SW480 (cell line): Measurements from ENCODE around the gene HNRNPAB.
"Not testable (repeated sequence)": the region's sequence is repeated elsewhere in the genome, so short reads cannot be mapped to it uniquely, and the experiment has no call there.

Source experiments
- DNase-seq: peaks from one replicate; pipeline ENCODE4 v3.0.0-alpha.2; 2016; ENCODE audit warnings: low spot score

Gene HNRNPAB

DNA sequence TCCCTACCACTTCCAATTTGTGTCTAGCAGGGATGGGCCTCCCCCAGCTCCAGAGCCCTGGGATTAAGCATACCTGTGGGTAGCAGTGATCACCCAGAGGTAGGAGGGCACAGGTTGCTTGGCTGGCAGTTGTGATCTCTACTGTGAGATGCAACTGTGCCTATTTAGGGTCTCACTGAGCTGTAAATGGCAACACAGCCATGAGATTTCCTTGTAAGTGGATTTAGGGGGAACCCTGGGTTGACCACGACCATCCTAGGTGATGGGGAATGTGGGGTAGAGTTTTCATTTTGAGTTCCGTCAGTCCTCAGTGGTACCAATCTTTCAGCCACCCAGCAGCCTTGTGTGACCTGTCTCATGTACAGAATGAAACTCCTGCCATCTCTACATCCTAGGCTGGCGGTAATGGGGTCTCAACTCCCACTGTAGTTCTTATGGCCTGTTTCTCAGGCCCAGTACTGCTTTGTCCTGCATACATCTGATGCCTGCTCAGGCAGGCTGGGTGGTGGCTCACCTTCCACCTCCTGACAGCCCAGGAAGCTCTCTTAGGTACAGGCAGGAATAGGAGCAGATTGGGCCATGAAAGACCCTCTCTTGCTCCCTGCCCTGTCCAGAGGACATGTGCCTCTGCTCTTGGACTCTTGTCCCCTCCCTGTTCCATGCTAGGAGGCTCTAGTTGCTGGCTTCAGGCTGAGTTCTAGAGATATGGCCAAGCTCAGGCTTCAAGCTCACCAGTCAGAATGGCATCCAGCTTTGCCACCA lies 8.1 kb downstream of the HNRNPAB start:
- no peak for DNase-seq

GRCh38 chr5:178213003-178213461 lies 8.7 kb downstream of the HNRNPAB start:
- no peak for DNase-seq

- no peak for DNase-seq
These were observed 9.4 kb downstream of the HNRNPAB start for GRCh38 chr5:178213748-178214151.

- no peak for DNase-seq
These were observed 9.9 kb downstream of the HNRNPAB start for GRCh38 chr5:178214160-178214803.

- no peak for DNase-seq
These were observed 11.1 kb downstream of the HNRNPAB start for GRCh38 chr5:178215280-178216002.

DNA sequence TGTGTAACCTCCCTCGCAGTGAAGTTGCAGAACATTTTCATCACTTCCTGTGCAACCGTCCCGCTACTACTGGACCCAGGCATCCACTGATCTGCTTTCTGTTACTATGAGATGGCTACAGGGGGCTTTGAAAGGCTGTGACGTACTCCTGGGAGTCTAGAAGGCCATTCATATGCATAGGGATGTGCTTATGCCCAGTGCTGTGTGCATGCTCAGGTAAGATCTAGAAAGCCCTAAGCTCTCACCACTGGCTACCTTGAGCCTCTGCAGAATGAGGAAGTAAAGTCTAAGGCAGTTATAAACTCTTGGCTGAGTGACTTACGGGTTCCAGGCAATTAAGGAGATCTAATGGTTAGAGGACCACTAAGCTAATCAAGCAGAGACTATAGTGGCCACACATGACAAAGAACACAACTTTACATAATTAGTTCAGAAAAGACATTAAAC lies 11.8 kb downstream of the HNRNPAB start:
- DNase-seq: no peak

DNA sequence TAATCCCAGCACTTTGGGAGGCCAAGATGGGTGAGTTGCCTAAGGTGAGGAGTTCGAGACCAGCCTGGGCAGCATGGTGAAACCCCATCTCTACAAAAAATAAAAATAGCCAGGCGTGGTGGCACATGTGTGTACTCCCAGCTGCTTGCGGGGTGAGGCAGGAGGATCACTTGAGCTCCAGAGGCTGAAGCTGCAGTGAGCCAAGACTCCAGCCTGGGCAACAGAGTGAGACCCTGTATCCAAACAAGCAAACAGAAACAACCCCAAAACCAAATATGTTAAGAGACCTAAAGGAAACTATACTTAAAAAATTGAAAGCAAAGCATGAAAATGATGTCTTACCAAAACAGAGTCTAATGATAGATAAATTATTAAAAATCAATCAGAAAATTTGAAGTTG lies 12.4 kb downstream of the HNRNPAB start:
- no peak for DNase-seq

DNA sequence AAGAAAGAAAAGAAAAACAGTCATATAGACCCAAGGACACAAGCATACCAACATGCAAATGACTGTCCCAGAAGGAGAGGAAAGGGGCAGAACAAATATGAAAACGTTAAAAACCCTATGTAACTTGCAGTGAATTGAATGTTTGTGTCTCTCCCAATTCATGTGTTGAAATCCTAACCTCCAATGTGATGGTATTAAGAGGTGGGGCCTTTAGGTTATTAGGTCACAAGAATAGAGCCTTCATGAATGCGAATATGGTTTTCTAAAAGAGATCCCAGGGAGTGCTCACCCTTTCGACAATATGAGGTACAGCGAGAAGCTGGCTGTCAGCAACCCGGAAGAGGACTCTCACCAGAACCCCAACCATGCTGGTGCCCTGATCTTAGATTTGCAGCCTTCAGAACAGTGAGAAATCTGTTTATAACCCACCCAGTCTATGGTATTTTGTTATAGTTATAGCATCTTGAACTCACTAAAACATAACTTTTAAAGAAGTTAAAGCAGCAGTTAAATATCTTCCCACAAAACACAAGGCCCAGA lies 14.0 kb downstream of the HNRNPAB start:
- DNase-seq: no peak

GRCh38 chr5:178218827-178219226 lies 14.5 kb downstream of the HNRNPAB start:
- no peak for DNase-seq

GRCh38 chr5:178221282-178221681 lies 16.9 kb downstream of the HNRNPAB start:
- DNase-seq: no peak

DNA sequence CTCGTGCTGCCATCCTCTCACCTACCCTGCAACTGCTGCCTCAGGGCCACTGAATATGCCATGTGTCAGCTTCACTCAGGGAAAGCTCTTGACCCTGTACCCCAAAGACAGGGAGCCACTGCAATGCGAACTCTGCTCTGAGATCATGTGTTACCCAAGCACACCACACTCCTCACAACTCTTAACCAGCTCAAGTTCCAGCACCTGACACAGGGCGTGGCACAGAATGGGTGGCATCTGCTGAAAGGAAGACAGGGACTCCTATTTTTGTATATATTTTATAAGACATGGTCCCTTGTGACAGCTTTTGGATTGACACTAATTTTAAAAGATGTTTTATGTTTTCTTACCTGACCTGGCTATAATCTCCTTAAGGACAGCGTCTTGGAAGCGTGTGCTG lies 17.5 kb downstream of the HNRNPAB start:
- DNase-seq: no peak

- DNase-seq: no peak
These were observed 18.0 kb downstream of the HNRNPAB start for GRCh38 chr5:178222292-178222691.

- no peak for DNase-seq
These were observed 19.0 kb downstream of the HNRNPAB start for GRCh38 chr5:178223196-178223773.

DNA sequence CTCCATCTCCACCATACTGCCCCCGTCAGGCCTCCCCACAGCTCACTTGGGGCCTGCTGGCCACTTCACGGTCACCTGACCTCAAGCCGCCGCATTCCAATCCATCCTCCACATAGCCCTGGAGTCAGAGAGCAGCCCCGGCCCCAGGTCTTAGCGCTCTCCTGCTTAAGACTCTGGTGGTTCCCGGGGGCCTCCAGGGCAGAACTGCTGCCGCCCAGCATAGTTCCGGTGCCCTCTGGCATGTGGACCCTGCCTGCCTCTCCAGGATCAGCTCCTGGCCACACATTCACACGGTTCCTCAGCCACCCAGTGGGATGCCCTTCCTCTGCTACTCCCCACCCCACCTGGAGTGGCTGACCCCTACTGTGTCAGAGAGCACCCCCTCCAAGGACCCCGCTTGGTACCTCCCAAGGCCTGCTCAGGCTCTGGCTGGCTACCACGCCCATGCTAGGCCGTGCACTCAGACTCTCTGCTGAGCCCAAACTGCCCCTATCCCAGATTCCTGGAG lies 19.5 kb downstream of the HNRNPAB start:
- DNase-seq: no peak

- DNase-seq: no peak
These were observed 20.1 kb downstream of the HNRNPAB start for GRCh38 chr5:178224403-178224802.

DNA sequence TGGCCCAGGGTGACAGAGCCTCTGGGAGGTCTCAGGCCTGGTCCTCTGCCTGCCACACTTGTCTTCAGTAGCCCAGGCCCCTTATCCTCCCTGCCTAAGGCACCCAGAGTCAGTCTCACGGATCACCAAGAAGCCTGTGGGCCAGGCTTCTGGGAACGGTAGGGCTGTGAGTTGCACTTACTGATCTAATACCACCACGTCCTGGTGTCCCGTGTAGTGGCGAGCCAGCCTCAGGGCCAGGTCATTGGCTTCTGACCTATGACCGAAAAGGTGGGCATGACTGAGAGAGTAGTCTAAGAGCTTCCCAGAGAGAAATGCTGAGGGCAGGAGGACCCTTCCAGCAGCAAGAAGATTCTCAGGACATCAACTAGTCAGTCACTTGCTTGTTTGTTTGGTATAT lies 20.8 kb downstream of the HNRNPAB start:
- DNase-seq: no peak

DNA sequence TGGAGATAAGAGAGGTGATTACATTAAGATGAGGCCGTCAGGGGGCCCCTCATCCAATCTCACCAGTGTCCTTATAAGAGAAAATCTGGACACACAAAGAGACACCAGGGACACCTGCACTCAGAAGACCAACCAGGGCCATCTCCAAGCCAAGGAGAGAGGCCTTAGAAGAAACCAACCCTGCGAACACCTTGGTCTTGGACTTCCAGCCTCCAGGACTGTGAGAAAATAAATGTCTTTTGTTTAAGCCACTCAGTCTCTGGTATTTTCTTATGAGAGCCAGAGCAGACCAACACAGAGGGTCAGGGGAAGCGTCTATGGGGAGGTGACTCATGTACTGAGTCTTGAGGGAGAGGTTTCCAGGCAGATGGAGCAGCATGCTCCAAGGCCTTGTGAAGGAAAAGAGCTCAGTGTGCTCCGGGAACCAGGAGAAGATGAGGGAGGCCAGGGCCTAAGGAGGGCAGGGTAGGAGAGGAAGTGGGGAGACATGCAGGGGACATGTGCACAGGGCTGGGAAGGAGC lies 22.9 kb downstream of the HNRNPAB start:
- DNase-seq: no peak

GRCh38 chr5:178227929-178228328 lies 23.6 kb downstream of the HNRNPAB start:
- DNase-seq: no peak

GRCh38 chr5:178228609-178229008 lies 24.3 kb downstream of the HNRNPAB start:
- no peak for DNase-seq

GRCh38 chr5:178229111-178229510 lies 24.8 kb downstream of the HNRNPAB start:
- not testable (repeated sequence) for DNase-seq

DNA sequence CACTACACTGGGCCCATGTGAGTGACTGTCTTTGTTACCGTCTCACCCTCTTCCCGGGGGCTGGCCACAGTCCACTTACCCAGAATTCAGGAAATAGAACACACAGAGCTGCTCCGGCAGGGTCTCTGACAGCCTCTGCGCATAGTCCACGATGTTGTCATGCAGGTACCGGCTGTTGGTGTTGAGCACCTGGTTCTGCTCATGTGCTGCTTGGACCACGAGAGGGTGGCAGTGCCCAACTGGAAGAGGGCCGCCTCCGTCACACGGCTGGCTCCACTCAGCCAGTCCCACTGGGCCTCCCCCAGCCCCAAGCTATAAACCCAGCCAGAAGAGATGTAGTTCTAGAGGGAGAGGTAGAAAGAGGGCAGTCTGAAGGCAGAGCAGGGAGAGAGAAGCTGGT lies 25.5 kb downstream of the HNRNPAB start:
- no peak for DNase-seq
